HG02623 (cell line): ENCODE data around the gene XIRP2.
"Not testable (repeated sequence)": the region's sequence is repeated elsewhere in the genome, so short reads cannot be mapped to it uniquely, and the experiment has no call there.

ENCODE experiments used
- ATAC-seq: cut with Tn5 transposase; IDR thresholded peaks from one replicate; pipeline ENCODE4 v1.9.1; 2021; ENCODE audit warnings: moderate library complexity; ENCODE audit not compliant: unreplicated experiment

The XIRP2 gene

GRCh38 chr2:167028503-167028902 is 140.2 kb downstream of the XIRP2 start:
- ATAC-seq = no peak

- not testable (repeated sequence) for ATAC-seq
Observed at GRCh38 chr2:167034976-167035375, 146.7 kb downstream of the XIRP2 start.

DNA sequence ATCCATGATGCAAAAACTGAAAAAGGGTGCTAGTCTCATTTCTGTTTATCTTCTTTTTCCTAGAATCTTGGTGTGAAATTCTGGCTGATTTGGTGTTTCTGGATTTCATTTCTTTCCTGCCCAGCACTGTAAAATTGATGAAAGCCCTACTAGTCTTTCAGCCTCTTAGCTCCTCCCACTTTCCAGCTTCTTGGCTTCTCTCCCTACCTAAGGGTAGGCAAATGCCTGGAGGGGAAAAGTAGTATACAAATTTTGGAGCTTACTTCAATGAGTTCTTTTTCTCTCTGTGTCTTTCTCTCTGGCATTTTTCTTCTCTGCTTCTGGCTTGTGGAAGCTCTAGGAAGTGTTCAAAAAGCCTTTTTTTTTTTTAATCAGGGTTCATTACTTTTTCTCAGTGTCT is 160.5 kb downstream of the XIRP2 start:
- no peak for ATAC-seq

DNA sequence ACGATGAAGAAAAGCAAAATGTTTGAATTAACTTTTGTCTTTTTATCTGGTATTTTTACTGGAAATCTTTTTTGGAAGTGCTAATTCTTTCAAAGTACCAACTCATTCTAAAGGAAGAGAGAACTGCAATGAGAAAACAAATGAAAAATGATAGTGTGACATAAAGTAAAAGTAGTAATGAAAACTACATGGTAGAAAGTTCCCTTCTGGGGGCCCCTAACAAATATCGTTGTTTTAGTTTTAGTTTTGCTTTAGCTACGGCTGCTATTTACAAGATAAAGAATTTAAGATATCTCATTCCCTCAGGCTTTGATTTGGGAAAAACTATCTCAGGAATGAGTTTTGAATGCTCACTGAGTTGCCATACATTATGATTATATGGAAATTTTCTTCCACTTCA is 161.4 kb downstream of the XIRP2 start:
- ATAC-seq = no peak

DNA sequence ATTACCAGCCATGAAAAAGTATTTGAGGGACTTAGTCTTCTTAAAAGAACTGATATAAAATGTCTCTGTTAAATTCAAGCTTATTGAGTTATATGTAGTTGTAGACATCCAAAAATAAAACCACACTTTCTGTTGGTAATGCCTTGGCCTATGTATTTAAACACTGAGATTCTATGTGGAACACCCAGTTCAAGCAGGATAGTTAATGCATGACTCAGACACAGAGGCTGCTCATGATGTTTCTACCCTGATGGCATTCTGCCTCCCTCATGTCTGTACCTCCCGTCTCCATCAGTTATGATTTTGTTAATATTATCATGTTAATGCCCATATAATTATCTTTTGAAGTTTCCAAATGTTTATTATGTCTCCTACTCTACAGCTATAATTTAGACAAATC is 164.5 kb downstream of the XIRP2 start:
- ATAC-seq = no peak

GRCh38 chr2:167054881-167055280 is 166.6 kb downstream of the XIRP2 start:
- ATAC-seq = no peak

- no peak for ATAC-seq
Observed at GRCh38 chr2:167057446-167057845, 169.2 kb downstream of the XIRP2 start.

DNA sequence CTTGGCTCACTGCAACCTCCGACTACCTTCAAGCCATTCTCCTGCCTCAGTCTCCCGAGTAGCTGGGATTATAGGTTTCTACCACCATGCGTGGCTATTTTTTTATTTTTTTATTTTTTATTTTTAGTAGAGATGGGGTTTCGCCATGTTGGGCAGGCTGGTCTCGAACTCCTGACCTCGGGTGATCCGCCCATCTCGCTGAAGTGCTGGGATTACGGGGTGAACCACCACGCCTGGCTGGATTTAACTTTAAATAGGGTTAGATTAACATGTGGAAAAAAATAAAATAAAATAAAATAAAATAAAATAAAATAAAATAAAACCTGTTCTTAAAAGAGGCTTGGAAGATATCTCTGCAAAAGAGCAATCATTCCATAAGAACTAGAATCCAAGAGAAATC is 170.9 kb downstream of the XIRP2 start:
- no peak for ATAC-seq

DNA sequence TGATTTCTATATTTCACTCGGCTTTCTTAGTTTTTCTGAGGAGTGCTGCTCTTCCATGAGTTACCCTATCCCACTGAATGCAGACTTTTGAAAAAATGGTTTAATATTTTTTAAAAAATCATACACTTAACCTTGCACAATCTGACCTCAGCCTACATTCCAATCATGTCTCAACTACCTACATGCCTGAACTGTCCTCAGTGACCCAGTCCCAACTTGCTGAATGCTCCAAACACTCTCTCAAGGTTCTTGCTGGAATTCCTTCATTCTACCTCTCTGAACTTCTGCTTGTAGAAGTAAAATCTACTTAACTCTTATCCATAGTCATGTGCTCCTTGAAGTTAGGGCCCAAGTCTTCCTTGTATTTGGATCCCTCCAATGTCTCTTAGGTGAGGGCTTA is 181.6 kb downstream of the XIRP2 start:
- ATAC-seq = no peak

GRCh38 chr2:167075708-167076107 is 187.4 kb downstream of the XIRP2 start:
- not testable (repeated sequence) for ATAC-seq

GRCh38 chr2:167098931-167099330 is 210.7 kb downstream of the XIRP2 start:
- ATAC-seq = not testable (repeated sequence)

DNA sequence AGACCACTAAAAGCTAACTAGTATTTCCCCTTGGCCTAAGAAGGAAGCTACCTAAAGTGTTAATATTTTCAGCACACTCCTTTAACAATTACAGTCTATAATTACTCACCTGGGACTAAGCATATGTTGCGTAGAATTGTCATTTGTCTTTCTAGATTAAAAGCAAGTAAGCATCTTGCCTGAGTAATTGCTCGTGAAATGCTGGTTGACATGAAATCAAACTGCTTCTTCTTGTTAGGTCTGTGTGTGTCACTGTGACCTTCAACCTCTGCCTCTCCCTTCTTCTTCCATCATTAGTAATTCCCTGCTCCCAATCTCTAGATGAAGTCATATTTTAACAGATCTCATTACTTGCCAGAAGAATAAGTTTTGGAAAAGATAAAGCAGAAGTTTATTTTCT is 212.2 kb downstream of the XIRP2 start:
- ATAC-seq = no peak

DNA sequence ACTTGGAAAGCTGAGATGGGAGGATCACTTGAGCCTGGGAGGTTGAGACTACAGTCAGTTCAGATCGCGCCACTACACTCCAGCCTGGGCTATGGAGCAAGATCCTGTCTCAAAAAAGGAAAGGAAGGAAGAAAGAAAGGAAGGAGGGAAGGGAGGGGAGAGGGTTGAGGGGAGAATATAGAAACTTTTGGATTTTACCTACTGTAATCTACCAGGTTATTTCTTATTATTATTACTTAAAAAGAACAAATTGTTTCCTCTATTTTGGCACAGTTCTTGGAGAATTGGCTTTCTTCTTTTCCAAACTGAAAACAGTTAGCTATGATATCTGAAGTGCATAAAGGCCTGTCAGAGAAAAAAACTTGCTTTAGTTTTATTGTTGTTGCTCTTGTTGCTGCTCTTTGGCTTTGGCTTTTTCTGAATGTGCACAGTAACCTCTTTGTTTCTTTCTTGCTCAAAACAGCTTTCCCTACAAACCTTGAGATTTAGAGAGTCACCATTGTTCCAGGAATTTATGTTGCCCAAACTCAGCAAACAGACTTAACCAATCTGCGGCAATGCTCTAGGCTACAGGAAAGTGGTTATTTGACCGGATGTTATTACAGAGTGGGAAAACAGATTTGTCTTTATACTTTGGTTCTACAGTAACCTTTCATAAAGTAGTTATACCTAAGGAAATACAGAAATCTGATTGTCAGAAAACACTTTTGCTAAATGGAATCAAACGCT is 214.9 kb downstream of the XIRP2 start:
- ATAC-seq = no peak

DNA sequence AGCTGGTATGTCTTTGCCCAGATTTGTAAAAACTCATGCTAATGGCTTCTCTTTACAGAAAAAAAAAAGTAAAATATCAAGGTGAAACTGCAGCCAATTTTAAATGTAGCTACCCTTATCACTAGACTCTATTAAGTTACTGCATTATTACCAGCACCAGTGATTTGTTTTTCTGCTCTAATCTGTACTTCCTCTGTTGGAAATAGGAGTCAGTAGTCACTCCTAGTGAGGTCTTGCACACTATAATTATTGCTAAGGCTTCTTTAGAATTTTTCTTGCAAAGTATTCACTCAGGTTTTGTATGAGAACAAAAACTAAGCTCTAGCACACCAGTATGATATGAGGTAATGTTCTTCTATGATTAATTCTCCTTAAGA is 215.5 kb downstream of the XIRP2 start:
- ATAC-seq = no peak

DNA sequence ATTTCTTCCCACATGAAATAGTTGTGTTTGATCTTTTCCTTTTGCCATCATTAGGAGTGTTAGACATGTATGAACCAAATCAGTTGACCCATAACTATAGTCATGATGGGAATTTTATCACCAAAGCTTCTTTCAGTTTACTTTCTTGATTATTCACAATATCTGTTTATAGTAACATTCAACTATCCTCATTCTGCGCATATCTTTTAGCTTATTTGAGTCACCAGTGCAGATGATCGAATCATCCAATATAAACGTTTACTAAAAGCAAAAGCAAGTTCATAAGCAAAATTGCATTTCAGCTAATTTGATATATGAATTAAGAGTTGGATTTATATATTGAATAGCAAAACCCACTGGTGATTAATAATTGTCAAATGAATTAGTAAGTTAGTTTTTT is 216.4 kb downstream of the XIRP2 start:
- ATAC-seq = no peak

GRCh38 chr2:167109682-167110081 is 221.4 kb downstream of the XIRP2 start:
- ATAC-seq = not testable (repeated sequence)

DNA sequence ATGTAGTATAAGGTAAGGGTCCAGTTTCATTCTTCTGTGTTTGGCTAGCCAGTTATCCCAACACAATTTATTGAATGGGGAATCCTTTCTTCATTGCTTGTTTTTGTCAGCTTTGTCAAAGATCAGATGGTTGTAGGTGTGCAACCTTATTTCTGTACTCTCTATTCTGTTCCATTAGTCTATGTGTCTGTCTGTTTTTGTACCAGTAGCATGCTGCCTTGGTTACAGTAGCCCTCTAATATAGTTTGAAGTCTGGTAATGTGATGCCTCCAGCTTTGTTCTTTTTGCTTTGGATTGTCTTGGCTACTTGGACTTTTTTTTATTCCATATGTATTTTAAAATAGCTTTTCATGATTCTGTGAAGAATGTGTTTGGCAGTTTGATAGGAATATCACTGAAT is 222.1 kb downstream of the XIRP2 start:
- no peak for ATAC-seq

DNA sequence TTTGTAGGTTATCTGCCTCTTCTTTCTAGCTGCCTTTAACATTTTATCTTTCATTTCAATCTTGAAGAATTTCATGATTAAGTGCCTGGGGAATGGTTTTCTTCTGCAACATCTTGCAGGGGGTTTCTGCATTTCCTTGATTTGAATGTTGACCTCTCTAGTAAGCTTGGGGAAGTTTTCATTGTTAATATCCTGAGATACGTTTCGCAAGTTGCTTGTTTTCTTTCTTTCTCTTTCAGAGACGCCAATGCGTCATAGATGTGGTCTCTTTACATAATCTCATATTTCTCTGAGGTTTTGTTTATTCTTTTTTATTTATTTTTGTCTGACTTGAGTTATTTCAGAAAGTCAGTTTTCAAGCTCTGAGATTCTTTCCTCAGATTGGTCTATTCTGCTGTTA is 225.7 kb downstream of the XIRP2 start:
- ATAC-seq = no peak

GRCh38 chr2:167115541-167115940 is 227.3 kb downstream of the XIRP2 start:
- ATAC-seq = no peak

DNA sequence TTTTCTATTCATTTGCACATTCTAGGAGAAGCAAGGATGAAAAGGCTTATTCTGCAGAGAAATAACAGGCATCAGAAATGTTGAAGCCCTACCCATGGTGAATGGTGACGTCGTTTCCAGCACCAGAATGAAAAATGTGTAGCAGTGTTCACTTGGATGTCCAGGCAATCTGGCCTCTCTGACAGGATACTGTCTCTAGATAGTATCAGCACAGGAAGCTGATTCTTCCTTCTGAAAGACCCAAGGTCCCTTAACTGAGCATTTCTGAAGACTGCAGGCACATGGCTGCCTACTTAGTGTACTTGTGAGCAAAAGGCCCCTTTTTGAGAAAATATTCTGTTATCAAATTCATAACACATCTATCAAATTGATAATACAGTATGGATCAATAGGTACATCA is 234.1 kb downstream of the XIRP2 start:
- ATAC-seq = no peak

DNA sequence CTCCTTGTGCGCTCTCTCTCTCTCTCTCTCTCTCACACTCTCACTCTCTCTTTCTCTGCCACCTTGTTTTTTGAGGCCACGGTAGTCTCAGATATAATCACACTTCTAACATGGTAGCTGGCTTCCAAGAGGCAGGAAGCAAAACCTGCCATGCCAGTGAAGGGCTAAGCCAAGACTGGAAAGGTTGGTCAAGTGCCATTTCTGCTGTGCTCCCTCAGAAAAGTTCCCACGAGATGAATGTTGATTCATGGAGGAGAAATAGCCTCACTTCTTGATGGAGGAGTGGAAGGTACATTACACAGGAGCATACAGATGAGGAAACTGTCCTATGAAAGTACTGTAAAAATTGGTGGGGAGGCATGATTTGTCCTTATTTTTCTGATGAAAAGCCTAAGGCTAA is 237.9 kb downstream of the XIRP2 start:
- no peak for ATAC-seq

DNA sequence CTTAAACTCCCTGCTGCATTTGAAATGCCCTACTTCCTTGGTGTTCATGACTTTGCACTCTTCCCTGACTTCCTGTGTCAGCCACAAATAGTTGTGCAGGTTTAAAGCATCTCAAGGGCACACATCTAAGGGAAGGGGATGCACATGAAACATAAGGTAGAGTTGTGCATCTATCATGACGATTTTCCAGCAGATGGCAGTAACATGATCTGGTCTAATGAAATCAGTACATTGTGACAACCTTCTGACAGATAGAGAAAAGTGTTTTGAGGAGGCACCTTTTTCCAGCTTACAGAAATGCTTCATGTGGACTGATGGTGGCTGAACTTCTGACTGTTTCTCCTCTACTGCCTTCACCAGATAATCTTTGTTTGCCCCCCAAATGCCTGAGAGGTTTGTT is 238.9 kb downstream of the XIRP2 start:
- ATAC-seq = no peak

DNA sequence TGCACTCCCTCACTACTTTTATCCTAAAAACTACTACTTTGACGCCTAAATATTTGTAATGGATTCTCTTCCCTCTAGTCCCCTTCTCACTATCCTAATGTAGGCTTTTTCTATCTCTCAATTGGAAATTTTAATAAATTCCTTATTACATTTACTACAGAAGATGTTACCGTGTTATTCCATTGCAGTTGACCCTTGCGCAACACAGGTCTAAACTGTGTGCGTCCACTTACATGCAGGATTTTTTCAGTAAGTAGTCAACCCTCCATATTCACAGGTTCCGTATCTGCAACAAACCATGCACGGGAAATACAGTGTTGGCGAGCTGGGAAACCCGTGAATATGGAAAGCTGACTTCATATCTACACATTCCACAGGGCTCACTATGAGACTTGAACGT is 239.8 kb downstream of the XIRP2 start:
- no peak for ATAC-seq
